Osteoblast (primary cell): Measurements from ENCODE around the gene CBX2. TPM values are rescaled to one million over a fixed set of nuclear protein-coding genes. Genes with fewer than 3 reads are reported as not detected.

Experiments
- DNase-seq: peaks from one replicate; pipeline ENCODE4 v3.0.0; 2011; ENCODE audit warnings: low spot score, mixed read lengths; ENCODE audit not compliant: insufficient read length; ENCODE audit errors: missing footprints
- H2AFZ ChIP-seq: 2 replicates; pipeline ENCODE4 v1.6.0; 2011; ENCODE audit warnings: mild to moderate bottlenecking, low read length
- H3K27ac ChIP-seq: 2 replicates; pipeline ENCODE4 v1.5.1; 2011; ENCODE audit warnings: mild to moderate bottlenecking, low read depth, low read length, moderate library complexity
- H3K27me3 ChIP-seq: 2 replicates; pipeline ENCODE4 v1.6.0; 2012; ENCODE audit warnings: mild to moderate bottlenecking, control low read depth, inconsistent platforms, low read length, moderate library complexity; ENCODE audit not compliant: insufficient read depth
- H3K36me3 ChIP-seq: 2 replicates; pipeline ENCODE4 v1.5.1; 2011; ENCODE audit warnings: mild to moderate bottlenecking, low read length, control low read depth, moderate library complexity; ENCODE audit not compliant: insufficient read depth
- H3K4me1 ChIP-seq: 2 replicates; pipeline ENCODE4 v1.5.1; 2011; ENCODE audit warnings: mild to moderate bottlenecking, low read length, control low read depth, moderate library complexity; ENCODE audit not compliant: insufficient read depth
- H3K4me2 ChIP-seq: 2 replicates; pipeline ENCODE4 v1.6.0; 2011; ENCODE audit warnings: mild to moderate bottlenecking, low read length; ENCODE audit not compliant: insufficient read depth
- H3K4me3 ChIP-seq: fragments of 200-600 bp; sonication (generic); 3 replicates; pipeline ENCODE4 v1.5.1; 2012; ENCODE audit warnings: mild to moderate bottlenecking, low read length, inconsistent platforms; ENCODE audit not compliant: insufficient read depth
- H3K79me2 ChIP-seq: 2 replicates; pipeline ENCODE4 v1.6.0; 2012; ENCODE audit warnings: mild to moderate bottlenecking, low read length, control low read depth, inconsistent platforms; ENCODE audit not compliant: insufficient read depth
- H3K9me3 ChIP-seq: 2 replicates; pipeline ENCODE4 v1.5.1; 2011; ENCODE audit warnings: low read depth, low read length, control low read depth
- H4K20me1 ChIP-seq: 2 replicates; pipeline ENCODE4 v1.6.0; 2012; ENCODE audit warnings: mild to moderate bottlenecking, low read length, control low read depth; ENCODE audit not compliant: insufficient read depth
- total RNA-seq: library from RNA; depleted of rRNA; stranded (reverse); fragments of >200 nt; gene quantifications from 2 replicates; pipeline ENCODE4 v1.2.3, GENCODE V29; 2012
- TF ChIP-seq, protein P1 (sequence below): IDR thresholded peaks from 2 replicates; pipeline ENCODE4 v1.5.1; 2011; ENCODE audit warnings: mild to moderate bottlenecking, low read depth, low read length, moderate library complexity; ENCODE audit errors: extremely low read depth

Gene CBX2
- total RNA-seq, 1 donor, result 1.1 TPM

- Histone ChIP-seq H3K36me3 (no peaks in the 10 kb centered on the region), H3K4me1 (peaks cover 3% of the 10 kb centered on the region), H3K27ac (no peak overlapping the region), H2AFZ (no peak overlapping the region), H3K79me2 (no peaks in the 10 kb centered on the region), H3K27me3 (peaks cover 66% of the 10 kb centered on the region), H3K4me2 (peak overlapping the region; percentile 40), H3K4me3 (peak overlapping the region; percentile 39), H3K9me3 (no peaks in the 10 kb centered on the region), H4K20me1 (no peaks in the 10 kb centered on the region)
- TF ChIP-seq, protein P1, sequence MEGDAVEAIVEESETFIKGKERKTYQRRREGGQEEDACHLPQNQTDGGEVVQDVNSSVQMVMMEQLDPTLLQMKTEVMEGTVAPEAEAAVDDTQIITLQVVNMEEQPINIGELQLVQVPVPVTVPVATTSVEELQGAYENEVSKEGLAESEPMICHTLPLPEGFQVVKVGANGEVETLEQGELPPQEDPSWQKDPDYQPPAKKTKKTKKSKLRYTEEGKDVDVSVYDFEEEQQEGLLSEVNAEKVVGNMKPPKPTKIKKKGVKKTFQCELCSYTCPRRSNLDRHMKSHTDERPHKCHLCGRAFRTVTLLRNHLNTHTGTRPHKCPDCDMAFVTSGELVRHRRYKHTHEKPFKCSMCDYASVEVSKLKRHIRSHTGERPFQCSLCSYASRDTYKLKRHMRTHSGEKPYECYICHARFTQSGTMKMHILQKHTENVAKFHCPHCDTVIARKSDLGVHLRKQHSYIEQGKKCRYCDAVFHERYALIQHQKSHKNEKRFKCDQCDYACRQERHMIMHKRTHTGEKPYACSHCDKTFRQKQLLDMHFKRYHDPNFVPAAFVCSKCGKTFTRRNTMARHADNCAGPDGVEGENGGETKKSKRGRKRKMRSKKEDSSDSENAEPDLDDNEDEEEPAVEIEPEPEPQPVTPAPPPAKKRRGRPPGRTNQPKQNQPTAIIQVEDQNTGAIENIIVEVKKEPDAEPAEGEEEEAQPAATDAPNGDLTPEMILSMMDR, result no peak
- peak; percentile 96 for DNase-seq
Observed at GRCh38 chr17:79814974-79815835, 37.3 kb downstream of the CBX2 start.

- Histone ChIP-seq H3K27me3 (peaks cover 62% of the 10 kb centered on the region), H3K4me2 (no peak overlapping the region), H3K4me1 (peaks cover 3% of the 10 kb centered on the region), H3K36me3 (no peaks in the 10 kb centered on the region), H2AFZ (no peak overlapping the region), H3K79me2 (no peaks in the 10 kb centered on the region), H3K27ac (no peak overlapping the region), H3K4me3 (no peak overlapping the region), H3K9me3 (no peaks in the 10 kb centered on the region), H4K20me1 (no peaks in the 10 kb centered on the region)
- DNase-seq, result no peak
- TF ChIP-seq, protein P1, result no peak
Observed at GRCh38 chr17:79815836-79816461, 38.0 kb downstream of the CBX2 start.

DNA sequence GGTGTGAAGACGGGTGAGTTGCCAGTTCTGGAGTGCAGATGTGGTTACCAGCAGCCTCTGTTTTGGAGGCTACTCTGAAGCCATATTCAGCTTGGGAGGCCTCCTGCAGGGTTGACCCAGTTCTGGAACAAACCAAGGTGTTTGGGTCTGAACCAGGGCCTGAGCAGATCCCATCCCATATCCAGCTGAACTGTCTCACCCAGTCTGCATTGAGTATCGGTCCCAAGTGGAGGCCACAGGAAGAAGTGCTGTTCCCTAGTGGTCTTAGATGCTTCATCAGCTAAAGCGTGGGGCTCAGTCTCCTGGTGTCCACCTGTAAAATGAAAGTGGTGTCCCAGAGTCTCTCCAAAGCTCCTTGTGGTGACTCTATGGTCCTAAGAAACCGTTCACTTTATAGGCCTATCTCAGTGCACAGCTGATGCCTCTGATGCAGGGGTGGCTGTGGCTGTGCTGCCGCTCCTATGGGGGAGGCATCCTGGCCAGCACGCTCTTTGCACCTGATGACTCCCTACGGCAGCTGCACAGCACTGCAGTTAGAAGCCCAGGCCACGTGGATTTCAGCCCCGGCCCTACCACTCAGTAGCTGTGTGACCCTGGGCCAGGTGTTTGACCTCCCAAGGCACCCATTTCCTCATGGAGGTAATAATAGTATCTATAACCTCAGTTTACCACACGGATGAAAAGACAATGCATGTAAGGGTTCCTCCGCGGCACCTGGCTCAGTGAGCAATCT lies 40.2 kb downstream of the CBX2 start:
- no peaks in the 10 kb centered on the region for H4K20me1 ChIP-seq
- H3K4me3 ChIP-seq, result no peak overlapping the region
- H3K79me2 ChIP-seq, result no peaks in the 10 kb centered on the region
- TF ChIP-seq, protein P1, result no peak
- H3K27me3 ChIP-seq, result peaks cover 45% of the 10 kb centered on the region
- H3K4me2 ChIP-seq, result no peak overlapping the region
- H3K27ac ChIP-seq, result no peak overlapping the region
- H3K36me3 ChIP-seq, result no peaks in the 10 kb centered on the region
- no peaks in the 10 kb centered on the region for H3K4me1 ChIP-seq
- DNase-seq, result no peak
- no peaks in the 10 kb centered on the region for H3K9me3 ChIP-seq
- no peak overlapping the region for H2AFZ ChIP-seq
